ENCODE measurements around the gene ATP23.

ATP23 gene

DNA sequence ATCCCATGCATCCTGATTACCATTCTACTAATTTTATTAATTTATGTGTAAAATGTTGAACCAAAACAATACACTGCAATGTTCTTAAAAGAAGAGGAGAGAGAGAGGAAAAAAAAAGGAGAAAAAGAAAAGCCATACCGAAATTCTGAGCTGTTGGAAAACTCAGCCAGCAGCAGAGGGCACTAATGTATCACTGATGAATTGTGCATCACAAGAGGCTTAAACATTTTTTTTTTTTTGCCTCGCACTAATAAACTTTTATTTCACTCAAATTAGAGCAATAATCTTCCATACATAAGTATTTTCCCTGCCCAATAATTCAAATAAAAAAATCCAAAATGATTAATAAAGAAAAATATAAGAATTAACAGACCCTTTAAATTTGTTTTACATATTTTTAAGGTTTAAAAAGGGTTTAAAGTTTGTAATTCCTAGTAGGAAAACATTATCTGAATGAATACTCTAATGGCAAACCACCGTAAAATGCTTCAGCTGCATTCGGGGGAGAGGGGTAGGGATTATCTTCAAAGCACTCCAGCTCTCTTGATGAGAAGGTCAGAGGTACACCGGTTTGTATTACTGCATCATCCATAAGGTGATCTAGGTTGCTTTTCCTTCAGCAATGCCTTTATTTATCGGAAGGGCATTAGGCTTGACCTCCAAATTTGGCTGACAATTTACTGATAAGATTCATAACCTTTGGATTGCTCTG lies 41.9 kb downstream of the ATP23 start:
- peak in 1 of 2 experiments; percentile 34 for DNase-seq
- TF ChIP-seq POLR2A (IDR thresholded peaks at IDR 0.05; ENCODE audit: low read length) (no peak), GATA1 (IDR thresholded peaks at IDR 0.05; ENCODE audit: low read depth, low read length) (no peak)

DNA sequence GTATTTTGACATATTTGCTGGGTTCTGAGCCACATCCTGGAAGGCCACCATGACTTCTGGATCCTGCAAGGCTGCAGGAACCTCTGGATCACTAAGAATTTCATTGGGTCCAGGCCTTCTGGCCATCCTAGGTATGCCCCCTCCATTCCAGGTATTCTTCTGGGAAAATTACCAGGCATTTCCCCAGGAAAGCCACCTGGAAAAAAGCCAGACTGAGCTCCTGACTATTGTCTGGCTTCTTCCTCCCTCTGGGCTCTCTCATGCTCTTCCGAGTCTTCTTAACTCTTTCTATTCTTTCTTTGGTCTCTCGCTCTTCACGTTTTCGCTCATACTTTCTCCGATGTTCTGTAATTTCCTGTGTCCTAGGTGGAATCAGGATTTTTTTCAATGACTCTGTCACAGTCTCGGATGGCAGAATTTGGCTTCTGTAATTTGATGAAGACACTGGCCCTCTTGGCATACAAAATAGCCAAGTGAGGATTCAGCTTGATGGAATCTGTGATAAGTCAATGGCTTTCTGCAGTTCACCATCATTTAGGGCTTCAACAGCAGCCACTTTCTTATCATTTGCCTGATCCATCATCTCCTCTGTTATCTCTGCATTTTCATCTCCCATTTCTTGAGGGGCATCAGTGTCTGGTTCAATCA lies 42.6 kb downstream of the ATP23 start:
- DNase-seq, result no peak
- TF ChIP-seq GATA1 (IDR thresholded peaks at IDR 0.05; ENCODE audit: low read depth, low read length), result no peak
- no peak for TF ChIP-seq POLR2A (IDR thresholded peaks at IDR 0.05; ENCODE audit: low read length)

DNA sequence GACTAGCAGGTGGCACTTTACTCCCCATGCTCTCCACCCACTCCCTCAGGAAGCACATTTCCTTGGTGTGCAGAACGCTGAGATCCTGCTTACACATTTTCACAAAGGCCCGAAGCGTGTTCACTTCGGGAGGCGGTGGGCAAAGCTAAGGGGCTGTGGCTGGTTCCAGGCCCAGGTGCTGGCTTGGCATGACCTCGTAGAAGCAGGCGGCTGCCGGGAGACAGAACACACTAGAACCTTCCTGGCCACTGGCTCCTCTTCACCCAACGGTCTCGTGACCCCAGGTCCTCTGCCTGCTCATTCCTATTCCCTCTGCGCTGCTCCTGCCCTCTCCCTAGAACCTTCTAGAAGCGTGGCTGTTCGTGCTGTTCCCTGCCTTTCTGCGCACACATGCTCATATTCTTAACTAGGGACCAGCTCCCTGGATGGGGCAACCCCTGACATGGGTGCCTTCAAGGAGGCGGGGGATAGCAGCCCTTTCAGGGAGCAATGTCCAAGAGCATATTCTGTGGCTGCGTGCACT lies 43.3 kb downstream of the ATP23 start:
- no peak for DNase-seq
- TF ChIP-seq POLR2A (IDR thresholded peaks at IDR 0.05; ENCODE audit: low read length) (no peak), GATA1 (IDR thresholded peaks at IDR 0.05; ENCODE audit: low read depth, low read length) (no peak)

DNA sequence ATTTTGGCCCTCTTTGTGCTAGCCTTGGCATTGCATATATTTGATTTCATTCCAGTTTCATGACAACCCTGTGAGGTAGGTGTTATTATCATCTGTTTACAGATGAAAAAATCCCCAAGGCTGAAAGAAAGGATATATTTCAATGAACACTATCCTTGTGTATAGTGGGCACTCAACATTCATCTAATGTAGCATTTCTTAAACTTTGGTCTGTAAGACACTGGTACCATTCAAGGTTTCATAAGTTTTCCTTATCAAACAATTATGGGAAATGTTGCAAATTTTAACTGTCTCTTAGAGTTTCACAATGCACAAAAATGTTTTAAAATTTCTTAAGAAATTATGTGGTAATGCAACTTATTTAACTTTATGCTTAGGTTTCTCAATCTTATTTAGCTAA lies 44.3 kb downstream of the ATP23 start:
- DNase-seq, result no peak
- TF ChIP-seq GATA1 (IDR thresholded peaks at IDR 0.05; ENCODE audit: low read depth, low read length), result no peak
- TF ChIP-seq POLR2A (IDR thresholded peaks at IDR 0.05; ENCODE audit: low read length), result no peak

DNA sequence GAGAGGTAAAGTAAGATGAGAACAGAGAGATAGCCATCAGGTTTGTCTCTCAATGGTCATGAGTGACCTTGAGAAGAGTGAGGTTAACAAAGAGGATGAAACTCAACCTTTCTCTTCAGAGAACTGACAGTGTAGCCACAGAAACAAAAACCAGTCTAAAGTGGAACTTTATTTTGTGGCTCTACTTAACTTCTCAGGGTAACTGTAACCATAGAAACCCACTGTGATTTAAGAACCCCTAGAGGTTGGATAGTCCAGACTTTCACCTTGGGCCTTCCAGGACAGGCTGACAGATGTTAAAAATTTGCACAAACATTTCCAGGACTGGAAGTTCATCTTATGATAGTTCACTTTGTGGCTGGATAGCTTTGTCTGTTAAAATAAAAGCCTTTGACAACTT lies 48.5 kb downstream of the ATP23 start:
- no peak for DNase-seq
- TF ChIP-seq GATA1 (IDR thresholded peaks at IDR 0.05; ENCODE audit: low read depth, low read length), result no peak

DNA sequence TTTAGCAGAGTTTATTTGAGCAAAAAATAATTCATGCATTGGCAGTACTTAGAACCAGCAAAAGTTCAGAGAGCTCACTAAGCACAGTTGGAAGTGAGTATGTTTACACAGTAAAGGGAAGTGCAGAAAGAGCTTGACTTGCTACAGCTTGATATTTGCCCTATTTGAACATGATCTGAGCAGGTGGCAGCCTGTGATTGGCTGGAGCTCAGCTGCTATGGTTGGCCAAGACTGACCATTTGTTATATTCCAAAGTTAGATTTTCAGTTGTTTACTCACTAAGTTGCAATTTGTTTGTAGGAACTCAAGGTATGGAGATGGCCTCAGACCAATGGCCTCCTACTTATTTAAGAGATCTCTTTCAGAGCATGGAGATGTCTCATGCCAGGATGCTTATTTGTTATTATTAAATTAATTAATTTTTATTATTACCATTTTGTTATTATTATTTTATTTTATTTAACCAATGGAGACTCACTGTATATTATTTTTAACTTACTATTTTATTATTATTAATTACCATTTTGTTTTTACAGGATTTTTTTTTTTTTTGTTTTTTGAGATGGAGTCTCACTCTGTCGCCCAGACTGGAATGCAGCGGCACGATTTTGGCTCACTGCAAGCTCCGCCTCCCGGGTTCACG lies 49.0 kb downstream of the ATP23 start:
- no peak for TF ChIP-seq GATA1 (IDR thresholded peaks at IDR 0.05; ENCODE audit: low read depth, low read length)
- TF ChIP-seq POLR2A (IDR thresholded peaks at IDR 0.05; ENCODE audit: low read length), result no peak
- no peak for DNase-seq

DNA sequence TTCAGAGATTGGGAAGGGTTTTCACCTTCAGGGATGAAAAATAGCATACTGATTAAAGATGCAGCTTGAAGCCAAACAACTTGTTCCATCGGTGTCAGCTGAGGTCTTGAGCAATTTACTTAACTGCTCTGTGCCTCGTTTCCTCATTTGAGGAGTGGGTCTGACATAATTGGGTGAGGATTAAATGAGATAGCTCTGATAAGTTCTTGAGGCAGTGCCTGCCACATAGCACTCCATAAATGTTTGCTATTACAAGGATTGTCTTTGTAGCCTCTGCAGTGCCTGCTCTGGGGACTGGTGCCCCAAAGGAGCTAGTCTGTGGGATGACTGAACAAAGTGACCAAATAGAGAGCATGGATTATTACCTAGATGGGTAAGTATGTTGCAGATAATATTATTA lies 50.6 kb downstream of the ATP23 start:
- TF ChIP-seq GATA1 (IDR thresholded peaks at IDR 0.05; ENCODE audit: low read depth, low read length), result no peak
- TF ChIP-seq POLR2A (IDR thresholded peaks at IDR 0.05; ENCODE audit: low read length), result no peak
- DNase-seq, result no peak

DNA sequence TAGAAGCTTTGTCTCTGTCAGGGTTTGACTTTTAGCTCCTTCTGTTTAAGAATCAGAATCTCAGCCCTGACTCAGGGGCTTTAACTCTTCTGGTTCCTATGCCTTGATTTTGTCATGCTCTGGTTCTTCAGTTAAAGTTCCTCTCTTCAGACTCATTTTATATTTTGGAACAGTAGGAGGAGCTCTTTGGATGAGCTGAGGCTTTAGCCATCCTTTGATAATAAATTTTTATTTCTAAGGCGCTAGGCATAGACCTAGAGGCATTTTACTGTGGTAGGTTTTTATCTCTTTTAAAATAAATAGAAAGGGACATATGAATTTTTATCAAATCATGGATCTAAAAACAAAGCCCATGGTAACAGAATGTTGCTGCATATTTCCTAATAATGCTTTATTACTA lies 51.7 kb downstream of the ATP23 start:
- TF ChIP-seq GATA1 (IDR thresholded peaks at IDR 0.05; ENCODE audit: low read depth, low read length) (no peak), POLR2A (IDR thresholded peaks at IDR 0.05; ENCODE audit: low read length) (no peak)
- DNase-seq, result no peak

DNA sequence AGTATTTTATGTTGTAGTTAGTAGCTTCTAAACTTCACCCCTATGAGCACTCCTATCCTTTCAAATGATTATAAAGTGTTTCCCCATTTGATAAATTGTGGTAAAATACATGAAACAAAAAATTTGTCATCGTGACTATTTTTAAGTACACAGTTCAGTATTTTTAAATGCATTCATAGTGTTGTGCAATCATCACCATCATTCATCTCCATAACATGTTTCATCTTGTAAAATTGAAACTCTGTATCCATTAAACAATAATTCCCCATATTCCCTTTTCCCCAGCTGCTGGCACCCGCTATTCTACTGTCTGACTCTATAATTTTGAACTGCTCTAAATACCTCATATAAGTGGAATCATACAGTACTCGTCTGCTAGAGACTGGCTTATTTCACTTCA lies 52.5 kb downstream of the ATP23 start:
- no peak for TF ChIP-seq POLR2A (IDR thresholded peaks at IDR 0.05; ENCODE audit: low read length)
- TF ChIP-seq GATA1 (IDR thresholded peaks at IDR 0.05; ENCODE audit: low read depth, low read length), result no peak
- DNase-seq, result no peak

DNA sequence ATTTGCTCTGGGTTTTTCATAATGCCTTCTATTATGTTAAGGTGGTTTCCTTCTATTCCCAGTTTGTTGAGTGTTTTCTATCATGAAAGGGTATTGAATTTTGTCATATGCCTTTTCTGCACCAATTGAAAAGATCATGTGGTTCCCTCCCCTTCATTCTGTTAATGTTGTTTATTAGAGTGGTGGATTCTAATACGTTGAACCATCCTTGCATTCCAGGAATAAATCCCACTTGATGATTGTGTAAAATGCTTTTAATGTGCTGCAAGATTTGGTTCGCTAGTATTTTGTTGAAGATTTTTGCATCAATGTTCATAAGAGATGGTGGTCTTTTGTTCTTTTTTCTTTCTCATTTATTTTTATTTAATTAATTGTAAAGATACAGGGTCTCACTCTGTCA lies 55.2 kb downstream of the ATP23 start:
- TF ChIP-seq GATA1 (IDR thresholded peaks at IDR 0.05; ENCODE audit: low read depth, low read length), result no peak
- no peak for TF ChIP-seq POLR2A (IDR thresholded peaks at IDR 0.05; ENCODE audit: low read length)
- DNase-seq, result no peak

DNA sequence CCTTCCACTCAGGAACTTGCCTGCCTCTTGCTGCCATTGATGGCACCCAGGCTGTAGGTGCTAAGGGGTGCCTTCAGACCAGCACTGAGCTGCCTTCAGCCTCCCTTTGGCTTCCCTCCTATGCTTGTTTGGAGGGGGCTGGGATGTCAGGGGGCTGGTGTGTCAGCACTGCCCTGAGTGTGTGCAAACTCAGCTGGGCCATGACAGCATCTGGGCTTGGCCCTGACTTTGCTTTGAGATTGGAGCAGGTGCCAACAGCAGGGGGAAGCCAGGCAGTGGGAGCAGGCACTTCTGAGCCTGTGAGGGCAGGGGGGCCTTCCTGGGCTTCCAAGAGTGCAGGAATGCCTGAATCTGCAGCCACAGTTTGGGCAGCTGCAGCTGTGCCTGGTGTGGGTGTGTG lies 56.9 kb downstream of the ATP23 start:
- TF ChIP-seq POLR2A (IDR thresholded peaks at IDR 0.05; ENCODE audit: low read length) (no peak), GATA1 (IDR thresholded peaks at IDR 0.05; ENCODE audit: low read depth, low read length) (no peak)
- no peak for DNase-seq

DNA sequence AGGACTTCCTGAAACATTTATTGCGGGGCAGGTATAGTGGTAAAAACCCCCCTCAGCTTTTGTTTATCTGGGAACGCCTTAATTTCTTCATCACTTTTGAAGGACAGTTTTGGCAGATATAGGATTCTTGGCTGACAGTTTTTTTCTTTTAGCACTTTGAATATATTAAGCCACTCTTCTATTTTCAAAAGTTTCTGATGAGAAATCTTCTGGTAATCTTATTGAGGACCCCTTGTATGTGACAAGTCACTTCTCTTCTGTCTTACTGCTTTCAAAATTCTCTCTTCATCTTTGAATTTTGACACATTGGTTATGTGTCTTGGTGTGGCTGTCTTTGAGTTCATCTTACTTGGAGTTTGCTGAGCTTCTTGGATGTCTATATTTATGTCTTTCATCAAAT lies 59.1 kb downstream of the ATP23 start:
- DNase-seq, result no peak
- TF ChIP-seq POLR2A (IDR thresholded peaks at IDR 0.05; ENCODE audit: low read length) (no peak), GATA1 (IDR thresholded peaks at IDR 0.05; ENCODE audit: low read depth, low read length) (no peak)

DNA sequence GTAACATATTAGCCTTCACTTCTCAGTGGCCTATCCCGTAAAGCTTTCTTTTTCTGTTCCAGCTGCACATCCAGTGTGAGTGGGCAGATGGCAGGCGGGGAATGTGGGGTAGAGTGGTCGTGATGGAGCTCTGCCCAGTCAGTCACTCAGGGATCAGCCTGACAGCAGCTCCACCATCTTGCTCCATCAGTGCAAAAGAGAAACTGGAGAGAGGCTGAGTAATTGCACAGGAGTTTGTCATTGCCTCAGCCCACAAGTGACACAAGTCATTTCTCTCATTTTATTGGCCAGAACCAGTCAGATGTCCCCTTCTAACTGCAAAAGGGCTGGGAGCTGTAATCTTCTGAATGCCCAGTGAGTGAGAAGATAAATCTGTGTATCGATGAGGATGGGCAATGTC lies 66.5 kb downstream of the ATP23 start:
- DNase-seq, result no peak
- TF ChIP-seq POLR2A (IDR thresholded peaks at IDR 0.05; ENCODE audit: low read length) (no peak), GATA1 (IDR thresholded peaks at IDR 0.05; ENCODE audit: low read depth, low read length) (no peak)

DNA sequence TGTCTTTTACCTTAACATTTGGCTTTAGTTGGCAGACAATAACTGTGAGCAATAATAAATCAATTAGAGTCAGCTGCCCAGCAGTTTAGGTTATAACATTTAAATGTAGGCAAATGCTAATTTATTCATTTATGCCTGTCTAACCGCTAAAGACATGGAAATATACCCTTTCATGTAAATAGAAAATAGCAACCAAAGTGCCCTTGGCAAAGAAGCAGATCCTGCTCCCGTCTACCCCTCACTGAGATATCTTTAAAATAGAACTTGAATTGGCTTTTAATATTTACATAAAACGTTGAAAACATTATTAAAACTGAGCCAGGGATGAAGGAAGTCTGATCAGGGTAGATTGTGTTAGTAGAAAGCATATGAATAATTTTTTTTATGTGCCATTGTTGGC lies 67.3 kb downstream of the ATP23 start:
- DNase-seq, result no peak
- TF ChIP-seq POLR2A (IDR thresholded peaks at IDR 0.05; ENCODE audit: low read length), result no peak
- TF ChIP-seq GATA1 (IDR thresholded peaks at IDR 0.05; ENCODE audit: low read depth, low read length), result no peak
